ENCODE results near the gene MRPL10. TPM values are rescaled to one million over a fixed set of nuclear protein-coding genes. Genes with fewer than 3 reads are reported as not detected.

The MRPL10 gene
- total RNA-seq, 1 experiment from 2014 or later = 46.7 TPM

DNA sequence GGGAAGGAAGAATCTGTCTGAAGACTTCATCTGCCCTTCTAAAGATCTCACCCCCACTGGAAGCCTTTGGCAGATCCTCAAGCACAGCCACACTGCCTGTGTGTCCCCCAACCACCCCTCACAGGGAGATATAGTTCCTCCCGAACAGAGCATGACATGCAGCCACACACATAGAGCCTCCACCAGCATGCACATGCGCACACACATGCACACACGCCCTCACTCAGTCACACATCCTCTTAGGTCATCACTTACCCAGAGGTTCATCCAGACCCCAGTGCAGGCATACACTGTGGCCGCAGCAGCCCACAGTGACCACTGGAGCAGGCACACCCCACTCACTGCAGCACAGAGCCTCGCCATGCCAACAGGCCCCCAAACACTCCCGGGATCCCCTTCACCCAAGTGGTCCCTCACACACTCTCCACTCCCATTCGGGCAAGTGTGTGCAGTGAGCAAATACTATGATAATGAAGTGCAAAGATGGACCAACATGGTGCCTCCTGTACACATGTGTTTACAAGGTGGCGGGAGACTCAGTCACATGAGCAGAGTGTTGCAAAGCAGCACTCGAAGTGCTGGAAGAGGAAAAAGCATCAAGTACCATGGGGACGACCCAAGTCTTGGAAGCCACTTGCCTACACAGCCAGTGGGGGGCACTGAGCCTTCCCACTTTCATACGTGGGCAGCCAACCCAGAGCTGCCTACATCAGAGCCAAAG lies 36.6 kb upstream of the MRPL10 start:
- peaks cover 50% of the 10 kb centered on the region for H3K27me3 ChIP-seq
- H3K36me3 ChIP-seq = no peaks in the 10 kb centered on the region
- no peaks in the 10 kb centered on the region; the same call in 1 of the 2 replicates for H3K4me1 ChIP-seq
- H3K4me3 ChIP-seq = no peak overlapping the region
- no peak for DNase-seq
- no peaks in the 10 kb centered on the region for H3K9me3 ChIP-seq (replicated peaks)
- no peak overlapping the region for H3K27ac ChIP-seq

DNA sequence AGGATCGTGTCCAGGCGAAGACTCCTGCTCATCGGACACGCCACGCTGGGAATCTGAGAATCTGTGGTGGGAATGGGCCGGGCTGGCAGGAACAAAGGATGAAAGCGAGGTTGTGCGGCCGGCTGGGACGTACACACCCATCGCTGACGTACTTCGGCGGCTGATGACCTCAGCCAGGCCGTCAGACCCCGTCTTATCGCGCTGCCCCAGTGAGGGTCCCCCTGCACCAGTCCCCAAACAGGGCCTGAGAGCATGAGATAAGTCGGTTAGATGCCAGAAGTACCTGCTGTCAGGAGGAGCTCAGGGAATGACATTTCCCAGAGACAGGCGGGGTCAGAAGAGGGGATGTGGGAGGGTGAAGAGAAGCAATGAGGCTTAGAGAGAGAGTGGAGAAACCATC lies 35.6 kb upstream of the MRPL10 start:
- Histone ChIP-seq H3K27ac (no peak overlapping the region), H3K9me3 (replicated peaks) (no peaks in the 10 kb centered on the region), H3K4me3 (no peak overlapping the region), H3K27me3 (peaks cover 39% of the 10 kb centered on the region), H3K36me3 (no peaks in the 10 kb centered on the region), H3K4me1 (no peaks in the 10 kb centered on the region; the same call in 1 of the 2 replicates)
- DNase-seq = no peak

DNA sequence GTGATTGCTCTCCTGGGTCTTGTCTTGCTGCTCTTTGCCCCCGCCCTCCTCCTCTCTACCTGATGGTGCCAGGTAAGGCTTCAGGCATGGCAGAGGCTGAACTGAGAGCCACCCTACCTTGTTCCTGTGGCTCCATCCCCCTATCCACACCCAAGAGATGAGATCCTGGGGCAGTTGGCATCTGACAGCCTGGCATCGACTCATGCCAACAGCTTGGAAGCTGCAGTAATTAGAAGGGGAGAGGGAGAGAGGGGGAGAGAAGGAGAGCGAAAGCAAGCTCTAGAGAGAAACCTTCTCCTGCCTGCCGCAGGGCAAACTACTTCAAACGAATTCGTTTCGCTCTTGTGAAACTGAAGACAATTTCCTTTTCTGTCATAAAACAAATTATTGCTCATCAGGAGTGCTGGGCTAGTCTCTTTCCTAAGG lies 33.5 kb upstream of the MRPL10 start:
- no peak for DNase-seq
- peaks cover 27% of the 10 kb centered on the region for H3K27me3 ChIP-seq
- no peaks in the 10 kb centered on the region for H3K36me3 ChIP-seq
- H3K27ac ChIP-seq = no peak overlapping the region
- no peaks in the 10 kb centered on the region; the same call in 1 of the 2 replicates for H3K4me1 ChIP-seq
- H3K4me3 ChIP-seq = no peak overlapping the region
- H3K9me3 ChIP-seq (replicated peaks) = no peaks in the 10 kb centered on the region

DNA sequence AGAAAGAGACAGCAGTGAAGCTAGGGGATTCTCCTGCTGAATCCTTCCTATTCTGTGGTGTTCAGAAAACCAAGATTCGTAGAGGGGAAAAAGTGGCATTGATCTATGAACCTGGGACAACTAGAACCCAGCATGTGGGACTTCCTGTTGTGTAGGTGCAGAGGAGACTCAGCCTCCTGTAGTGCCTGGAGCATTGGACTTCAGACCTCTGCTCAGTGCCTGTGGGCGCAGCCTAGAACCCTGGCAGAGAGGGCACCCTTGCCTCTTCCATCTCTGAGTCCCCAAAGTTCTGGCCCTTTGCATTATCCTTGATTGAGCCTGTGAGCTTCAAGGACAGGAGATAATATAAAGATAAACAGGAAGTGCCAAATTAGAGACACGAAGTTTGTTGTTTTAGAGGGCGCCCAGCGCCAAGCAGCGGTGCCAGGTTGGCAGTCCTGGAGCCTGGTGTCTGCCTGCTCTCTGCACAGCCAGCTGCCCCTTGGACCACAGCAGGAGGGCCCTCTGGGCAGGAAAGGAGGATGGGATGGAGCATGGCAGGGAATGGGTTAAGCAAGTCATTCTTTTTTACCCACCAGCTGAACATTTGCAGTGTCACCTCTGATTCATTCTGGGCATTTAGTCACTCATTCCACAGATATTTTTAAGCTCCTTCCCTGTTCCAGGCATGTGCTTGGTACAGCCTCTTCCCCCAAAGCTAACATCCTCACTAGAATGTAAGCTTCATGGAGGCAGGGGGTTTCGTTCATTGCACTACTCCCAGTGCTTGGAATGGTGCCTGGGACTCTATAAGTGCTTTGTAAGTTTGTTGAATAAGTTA lies 31.5 kb upstream of the MRPL10 start:
- no peak overlapping the region for H3K4me3 ChIP-seq
- peaks cover 30% of the 10 kb centered on the region for H3K27me3 ChIP-seq
- H3K36me3 ChIP-seq = no peaks in the 10 kb centered on the region
- H3K27ac ChIP-seq = no peak overlapping the region
- no peaks in the 10 kb centered on the region for H3K9me3 ChIP-seq (replicated peaks)
- no peak for DNase-seq
- H3K4me1 ChIP-seq = no peaks in the 10 kb centered on the region; the same call in 1 of the 2 replicates

DNA sequence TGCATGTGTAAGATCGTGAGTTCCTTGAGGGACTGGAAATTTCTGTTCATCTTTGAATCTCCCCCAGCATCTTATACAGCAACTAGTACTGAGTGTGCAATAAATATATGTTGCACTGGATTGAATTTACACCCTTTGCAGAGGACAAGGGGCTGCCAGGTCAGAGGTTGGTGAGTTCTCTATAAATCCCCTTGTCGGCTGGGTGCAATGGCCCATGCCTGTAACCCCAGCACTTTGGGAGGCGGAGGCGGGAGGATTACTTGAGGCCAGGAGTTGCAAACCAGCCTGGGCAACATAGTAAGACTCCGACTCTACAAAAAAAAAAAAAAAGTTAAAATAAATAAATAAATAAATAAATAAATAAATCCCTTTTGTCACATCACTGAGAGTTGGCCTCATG lies 29.0 kb upstream of the MRPL10 start:
- no peak overlapping the region for H3K27ac ChIP-seq
- H3K4me3 ChIP-seq = no peak overlapping the region
- DNase-seq = no peak
- no peaks in the 10 kb centered on the region for H3K9me3 ChIP-seq (replicated peaks)
- H3K27me3 ChIP-seq = peaks cover 31% of the 10 kb centered on the region
- H3K4me1 ChIP-seq = no peaks in the 10 kb centered on the region; the same call in 1 of the 2 replicates
- no peaks in the 10 kb centered on the region for H3K36me3 ChIP-seq

DNA sequence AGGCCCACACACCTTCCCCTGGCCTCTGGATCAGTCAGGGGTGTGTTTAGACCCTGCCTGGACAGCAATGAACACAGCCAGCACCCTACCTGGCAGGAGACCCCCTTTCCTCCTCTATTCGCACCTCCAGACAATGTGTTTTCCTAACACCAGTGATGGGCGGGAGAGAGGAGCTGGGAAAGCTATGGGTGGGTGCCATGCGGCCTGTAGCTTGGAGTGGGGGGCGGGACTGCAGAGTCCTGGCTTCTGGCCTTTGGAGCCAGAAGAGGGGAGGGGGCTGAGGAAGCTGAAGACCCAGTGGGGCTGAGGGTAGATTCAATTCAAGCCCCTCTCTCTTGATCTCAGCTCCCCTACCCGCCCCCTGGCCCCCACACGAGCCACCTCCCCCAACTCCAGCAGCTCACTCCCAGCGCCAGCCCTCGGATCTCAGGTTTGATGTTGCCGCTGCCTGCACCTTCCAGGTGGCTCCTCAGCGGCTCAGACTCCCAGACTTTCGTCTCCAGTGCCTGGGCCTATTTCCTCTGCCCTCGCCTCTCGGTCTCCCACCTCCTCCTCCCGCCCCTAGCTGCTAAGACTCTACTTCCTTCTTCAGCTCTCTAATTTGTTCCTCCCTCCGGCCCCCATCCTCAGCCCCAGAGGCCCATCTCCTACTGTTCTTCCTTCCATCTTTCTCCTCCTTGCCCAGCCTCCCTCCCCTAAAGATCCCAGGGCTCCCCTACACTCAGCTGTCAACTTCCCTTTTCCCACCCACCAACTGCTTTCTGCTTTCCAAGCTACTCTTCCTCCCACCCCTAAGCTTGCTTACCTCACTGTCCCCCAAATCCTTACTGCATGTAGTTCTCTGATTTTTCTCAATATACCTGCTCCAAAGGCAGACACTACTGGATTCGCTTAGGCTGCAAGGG lies 26.5 kb upstream of the MRPL10 start:
- Histone ChIP-seq H3K4me1 (no peaks in the 10 kb centered on the region; the same call in 1 of the 2 replicates), H3K4me3 (no peak overlapping the region), H3K36me3 (no peaks in the 10 kb centered on the region), H3K27me3 (peaks cover 49% of the 10 kb centered on the region), H3K9me3 (replicated peaks) (no peaks in the 10 kb centered on the region), H3K27ac (no peak overlapping the region)
- no peak for DNase-seq

DNA sequence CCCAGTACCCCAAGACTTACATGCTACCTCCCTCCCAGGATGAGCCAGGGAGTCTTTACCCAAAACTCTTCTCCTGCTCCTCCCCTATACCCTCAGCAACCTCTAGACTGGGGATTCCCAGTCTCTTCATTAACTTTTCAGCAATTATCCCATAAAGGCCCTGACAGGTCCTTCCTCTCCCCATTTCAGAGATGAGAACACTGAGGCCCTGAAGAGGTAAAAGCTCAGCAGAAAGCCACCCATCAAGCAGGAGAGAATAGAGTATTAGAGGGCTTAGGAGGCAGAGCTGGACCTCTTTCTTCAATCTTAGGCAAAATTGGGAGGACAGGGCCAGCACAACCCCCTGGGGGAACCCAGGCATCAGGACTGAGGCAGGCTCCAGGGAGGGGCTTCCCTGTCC lies 25.5 kb upstream of the MRPL10 start:
- H3K4me3 ChIP-seq = no peak overlapping the region
- peaks cover 57% of the 10 kb centered on the region for H3K27me3 ChIP-seq
- H3K36me3 ChIP-seq = no peaks in the 10 kb centered on the region
- H3K4me1 ChIP-seq = no peaks in the 10 kb centered on the region
- no peak overlapping the region for H3K27ac ChIP-seq
- H3K9me3 ChIP-seq (replicated peaks) = no peaks in the 10 kb centered on the region
- DNase-seq = no peak

DNA sequence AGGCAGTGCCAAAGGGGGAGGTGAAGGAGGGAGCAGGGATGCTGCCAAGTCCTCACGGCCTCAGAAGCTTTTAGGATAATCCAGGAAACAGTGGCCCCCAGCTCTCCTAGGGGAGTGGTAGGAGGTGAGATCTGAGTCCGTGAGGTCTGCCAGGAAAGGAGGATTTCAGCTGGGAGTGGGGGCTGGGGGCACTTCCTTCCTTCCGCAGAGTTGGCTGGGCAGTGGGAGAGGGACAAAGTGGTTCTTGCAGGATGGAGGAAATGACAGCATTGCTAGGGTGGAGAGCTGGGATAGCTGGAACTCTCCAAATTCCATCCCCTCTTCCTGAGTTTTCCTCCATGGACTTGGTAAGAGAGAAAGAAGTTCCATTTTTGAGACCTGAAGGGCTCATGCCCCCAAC lies 24.4 kb upstream of the MRPL10 start:
- H3K4me1 ChIP-seq = no peaks in the 10 kb centered on the region
- no peak for DNase-seq
- no peak overlapping the region for H3K27ac ChIP-seq
- peaks cover 61% of the 10 kb centered on the region for H3K27me3 ChIP-seq
- no peak overlapping the region for H3K4me3 ChIP-seq
- H3K9me3 ChIP-seq (replicated peaks) = no peaks in the 10 kb centered on the region
- no peaks in the 10 kb centered on the region for H3K36me3 ChIP-seq

DNA sequence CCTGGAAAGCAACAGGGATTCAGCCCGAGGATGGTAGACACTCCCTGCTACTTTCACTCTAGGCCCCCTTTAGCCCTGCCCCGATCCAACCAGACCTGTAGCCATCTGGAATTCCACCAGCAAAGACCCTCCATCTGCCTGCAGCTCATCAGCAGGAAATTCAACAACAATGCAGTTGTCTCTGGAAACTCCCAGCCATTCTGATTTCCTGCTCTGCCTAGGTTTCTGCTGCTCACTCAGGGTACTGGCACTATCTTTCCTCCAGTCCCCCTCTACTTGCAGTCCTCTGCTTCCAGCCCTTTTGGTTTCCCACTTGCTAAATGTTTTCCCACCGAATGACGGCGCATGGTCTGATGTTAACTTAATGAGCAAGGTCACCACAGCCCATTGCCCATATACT lies 22.3 kb upstream of the MRPL10 start:
- Histone ChIP-seq H3K9me3 (replicated peaks) (no peaks in the 10 kb centered on the region), H3K4me3 (no peak overlapping the region), H3K36me3 (no peaks in the 10 kb centered on the region), H3K4me1 (no peaks in the 10 kb centered on the region), H3K27me3 (peaks cover 72% of the 10 kb centered on the region), H3K27ac (no peak overlapping the region)
- DNase-seq = no peak

DNA sequence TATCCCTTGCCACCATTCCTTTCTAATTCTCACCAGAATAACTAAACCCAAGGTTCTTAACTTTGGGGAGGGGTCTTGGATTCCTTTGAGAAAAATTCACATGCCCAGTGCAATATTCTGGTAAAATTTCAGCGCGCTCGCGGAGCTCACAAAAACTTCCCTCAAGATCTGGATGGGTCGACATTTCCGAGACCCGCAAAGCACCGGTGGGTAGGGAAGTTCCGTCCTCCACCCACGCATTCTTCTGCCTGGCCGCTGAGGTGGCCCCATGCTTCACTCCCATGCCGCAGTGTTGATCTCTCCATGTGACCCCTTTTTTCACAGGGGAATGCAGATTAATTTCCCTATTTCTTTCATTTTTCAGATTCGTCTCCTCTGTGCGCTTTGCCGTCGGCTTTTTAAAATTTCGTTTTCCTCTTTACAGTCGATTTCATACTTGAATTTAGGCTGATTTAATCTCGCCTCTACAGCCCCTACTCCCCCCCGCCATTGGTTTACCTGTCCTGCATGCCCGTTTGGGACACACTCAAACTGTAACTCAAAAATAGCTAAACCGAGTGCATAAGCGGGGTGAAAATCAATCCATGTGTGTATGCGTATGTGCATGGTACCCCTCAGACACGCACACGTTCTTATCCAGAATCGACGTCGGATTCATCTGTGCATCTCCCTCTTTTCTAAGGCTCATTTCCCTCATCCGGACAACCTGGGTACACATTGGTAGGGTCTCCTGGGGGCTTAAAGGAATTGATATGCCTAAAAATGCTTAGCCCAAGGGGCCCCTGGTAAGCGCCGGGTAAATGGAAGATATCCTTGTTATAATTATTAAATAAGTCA lies 21.0 kb upstream of the MRPL10 start:
- no peak for DNase-seq
- Histone ChIP-seq H3K4me1 (no peaks in the 10 kb centered on the region), H3K36me3 (no peaks in the 10 kb centered on the region), H3K27me3 (peaks cover 78% of the 10 kb centered on the region), H3K27ac (no peak overlapping the region), H3K4me3 (no peak overlapping the region), H3K9me3 (replicated peaks) (no peaks in the 10 kb centered on the region)

DNA sequence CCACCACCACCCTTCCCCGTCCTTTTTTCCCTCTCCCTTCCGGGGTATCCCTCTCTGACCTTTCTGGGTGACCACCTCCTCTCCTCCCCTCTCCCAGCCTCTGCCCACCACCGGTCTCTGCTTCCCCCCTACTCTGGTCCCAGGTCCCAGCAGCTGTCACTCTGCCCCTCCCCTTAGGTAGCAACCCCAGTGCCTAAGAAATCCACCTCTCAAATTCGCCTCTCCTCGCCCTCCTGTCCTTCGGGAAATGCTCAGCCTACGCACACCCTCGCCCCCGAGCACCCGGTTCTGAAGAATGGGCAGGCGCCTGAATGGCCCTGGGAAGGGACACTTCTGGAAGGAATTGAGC lies 20.4 kb upstream of the MRPL10 start:
- no peaks in the 10 kb centered on the region for H3K4me1 ChIP-seq
- H3K9me3 ChIP-seq (replicated peaks) = no peaks in the 10 kb centered on the region
- no peak overlapping the region for H3K4me3 ChIP-seq
- H3K36me3 ChIP-seq = no peaks in the 10 kb centered on the region
- no peak for DNase-seq
- no peak overlapping the region for H3K27ac ChIP-seq
- H3K27me3 ChIP-seq = peaks cover 80% of the 10 kb centered on the region

DNA sequence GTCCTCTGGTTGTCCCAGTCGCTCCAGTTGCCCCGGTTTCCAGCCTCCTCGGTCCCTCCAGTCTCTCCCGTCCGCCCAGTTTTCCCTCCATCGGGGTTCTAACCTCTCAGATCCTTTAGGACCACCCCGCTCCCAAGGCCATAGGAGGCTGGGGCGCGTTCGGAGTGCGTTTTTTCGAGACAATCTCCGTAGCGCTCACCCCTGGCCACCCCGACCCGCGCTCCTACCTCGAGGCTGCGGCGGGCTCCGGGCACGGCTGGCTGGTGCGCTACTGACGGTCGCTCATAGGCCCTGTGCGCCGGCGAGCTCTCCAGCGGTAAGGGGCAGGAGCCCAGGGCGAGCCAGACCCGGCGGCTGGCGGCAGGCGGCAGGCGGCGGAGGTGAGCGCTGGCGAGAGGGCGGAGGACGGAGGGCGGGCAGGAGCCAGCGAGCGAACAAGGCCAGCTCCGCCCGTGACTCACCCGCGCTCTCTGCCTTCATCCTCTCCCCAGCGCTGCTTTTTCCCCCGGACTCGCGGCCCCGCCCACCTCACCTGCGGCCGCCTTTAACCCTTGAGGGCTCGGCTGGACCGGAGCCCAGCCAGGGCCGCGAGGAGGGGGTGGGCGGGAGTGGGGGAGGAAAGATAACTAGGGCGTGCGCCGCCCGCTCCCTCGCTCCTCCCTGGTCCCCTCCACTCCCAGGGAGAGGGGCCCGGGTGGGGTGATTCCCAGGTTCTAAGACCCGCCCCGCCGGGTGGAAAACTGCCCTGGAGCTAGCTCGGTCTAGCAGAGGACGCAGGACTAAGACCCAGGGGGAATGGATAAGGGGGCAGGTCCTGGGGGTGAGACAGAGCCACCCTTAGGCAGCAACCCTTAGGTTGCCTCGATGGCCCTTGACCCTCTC lies 19.6 kb upstream of the MRPL10 start, which contains the start of gene SP6:
SP6 (minus strand) TSS at position 472 of the 882 bp plus-strand sequence. CDS start 2,734 bp downstream, outside the sequence.
- Histone ChIP-seq H3K36me3 (no peaks in the 10 kb centered on the region), H3K4me1 (no peaks in the 10 kb centered on the region), H3K27me3 (peaks cover 81% of the 10 kb centered on the region), H3K9me3 (replicated peaks) (no peaks in the 10 kb centered on the region), H3K4me3 (peak within 1 kb of the TSS; percentile 3; the same call in 1 of the 2 replicates), H3K27ac (no peak within 1 kb of the TSS)
- DNase-seq = peak; percentile 45 to 58

DNA sequence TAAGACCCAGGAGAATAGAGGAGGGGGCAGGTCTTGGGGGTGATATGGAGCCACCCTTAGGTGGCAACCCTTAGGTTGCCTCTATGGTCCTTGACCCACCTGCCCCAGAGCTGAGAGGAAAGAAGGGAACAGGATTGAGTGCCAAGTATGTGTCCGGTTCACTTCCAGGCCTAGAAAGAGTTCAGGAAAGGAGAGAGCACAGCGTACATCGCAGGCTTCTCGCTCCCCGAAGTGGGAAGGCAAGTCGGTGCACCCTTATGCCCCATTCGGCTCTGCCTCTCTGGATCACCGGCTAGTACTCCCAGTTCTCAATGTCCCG lies 19.0 kb upstream of the MRPL10 start:
- peaks cover 81% of the 10 kb centered on the region for H3K27me3 ChIP-seq
- no peak overlapping the region for H3K4me3 ChIP-seq
- DNase-seq = no peak

More for the DNA sequence above, 19.0 kb upstream of the MRPL10 start:
- H3K27ac ChIP-seq = no peak overlapping the region
- no peaks in the 10 kb centered on the region for H3K9me3 ChIP-seq (replicated peaks)
- no peaks in the 10 kb centered on the region for H3K36me3 ChIP-seq
- no peaks in the 10 kb centered on the region for H3K4me1 ChIP-seq

All from SJCRH30 (cell line).